Hepatocyte (in vitro differentiated cells): ENCODE measurements around the gene TWSG1.

Source experiments
- EZH2 ChIP-seq: fragments of 200-600 bp; sonication (generic); IDR thresholded peaks from 2 replicates; pipeline ENCODE4 v1.6.1; 2016; ENCODE audit warnings: antibody characterized with exemption, mild to moderate bottlenecking, borderline replicate concordance
- EZH2phosphoT487 ChIP-seq: fragments of 200-600 bp; sonication (generic); IDR thresholded peaks from one replicate; pipeline ENCODE4 v1.6.1; 2018; ENCODE audit warnings: antibody characterized with exemption, mild to moderate bottlenecking, low read depth, moderate library complexity; ENCODE audit not compliant: unreplicated experiment, severe bottlenecking
- TF ChIP-seq, protein P1 (sequence below): fragments of 200-600 bp; sonication (generic); IDR thresholded peaks from 2 replicates; pipeline ENCODE4 v1.5.1; 2016; ENCODE audit warnings: antibody characterized with exemption, mild to moderate bottlenecking; ENCODE audit not compliant: poor library complexity

DNA sequence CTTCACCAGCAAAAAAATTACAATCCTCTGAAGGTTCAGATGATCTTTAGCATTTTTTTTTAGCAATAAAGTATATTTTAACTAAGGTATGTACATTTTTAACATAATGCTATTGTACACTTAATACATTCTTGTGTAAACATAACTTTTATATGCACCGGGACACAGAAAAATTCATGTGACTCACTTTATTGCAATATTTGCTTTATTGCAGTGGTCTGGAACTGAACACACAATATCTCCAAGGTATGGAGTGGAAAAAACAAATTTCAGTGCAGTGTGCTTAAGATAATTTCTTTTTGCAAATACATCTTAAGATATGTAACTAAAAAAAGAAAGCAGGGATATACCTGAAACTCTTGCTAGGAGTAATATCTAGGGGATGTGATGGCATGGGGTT lies 5.1 kb upstream of the TWSG1 start:
- TF ChIP-seq, protein P1, sequence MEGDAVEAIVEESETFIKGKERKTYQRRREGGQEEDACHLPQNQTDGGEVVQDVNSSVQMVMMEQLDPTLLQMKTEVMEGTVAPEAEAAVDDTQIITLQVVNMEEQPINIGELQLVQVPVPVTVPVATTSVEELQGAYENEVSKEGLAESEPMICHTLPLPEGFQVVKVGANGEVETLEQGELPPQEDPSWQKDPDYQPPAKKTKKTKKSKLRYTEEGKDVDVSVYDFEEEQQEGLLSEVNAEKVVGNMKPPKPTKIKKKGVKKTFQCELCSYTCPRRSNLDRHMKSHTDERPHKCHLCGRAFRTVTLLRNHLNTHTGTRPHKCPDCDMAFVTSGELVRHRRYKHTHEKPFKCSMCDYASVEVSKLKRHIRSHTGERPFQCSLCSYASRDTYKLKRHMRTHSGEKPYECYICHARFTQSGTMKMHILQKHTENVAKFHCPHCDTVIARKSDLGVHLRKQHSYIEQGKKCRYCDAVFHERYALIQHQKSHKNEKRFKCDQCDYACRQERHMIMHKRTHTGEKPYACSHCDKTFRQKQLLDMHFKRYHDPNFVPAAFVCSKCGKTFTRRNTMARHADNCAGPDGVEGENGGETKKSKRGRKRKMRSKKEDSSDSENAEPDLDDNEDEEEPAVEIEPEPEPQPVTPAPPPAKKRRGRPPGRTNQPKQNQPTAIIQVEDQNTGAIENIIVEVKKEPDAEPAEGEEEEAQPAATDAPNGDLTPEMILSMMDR = no peak
- TF ChIP-seq EZH2 = no peak
- no peak for TF ChIP-seq EZH2phosphoT487
